Hepatocyte (in vitro differentiated cells): ENCODE results near the gene SSTR3. TPM values are rescaled to one million over a fixed set of nuclear protein-coding genes. Genes with fewer than 3 reads are reported as not detected.
A peak's percentile ranks its signal among the peaks of the same experiment; 100 is the strongest.

Experiments used
- DNase-seq: peaks from one replicate; pipeline ENCODE4 v3.0.0-alpha.2; 2016; ENCODE audit warnings: low spot score
- H2AFZ ChIP-seq: fragments of 200-600 bp; sonication (generic); 2 replicates; pipeline ENCODE4 v1.6.0; 2016; ENCODE audit warnings: antibody characterized with exemption, mild to moderate bottlenecking
- H3K27ac ChIP-seq: fragments of 200-600 bp; sonication (generic); 2 replicates; pipeline ENCODE4 v1.5.1; 2016; ENCODE audit warnings: mild to moderate bottlenecking
- H3K27me3 ChIP-seq: fragments of 200-600 bp; sonication (generic); 2 replicates; pipeline ENCODE4 v1.6.1; 2016
- H3K36me3 ChIP-seq: fragments of 200-600 bp; sonication (generic); replicated peaks from 2 replicates; pipeline ENCODE4 v1.5.1; 2016; ENCODE audit warnings: low read depth; ENCODE audit not compliant: insufficient read depth
- H3K4me1 ChIP-seq: fragments of 200-600 bp; sonication (generic); 2 replicates; pipeline ENCODE4 v1.5.1; 2016; ENCODE audit warnings: mild to moderate bottlenecking, moderate library complexity; ENCODE audit not compliant: insufficient read depth
- H3K4me2 ChIP-seq: fragments of 200-600 bp; sonication (generic); 2 replicates; pipeline ENCODE4 v1.6.0; 2016
- H3K4me3 ChIP-seq: fragments of 200-600 bp; sonication (generic); 2 replicates; pipeline ENCODE4 v1.5.1; 2016; ENCODE audit warnings: mild to moderate bottlenecking
- H3K79me2 ChIP-seq: fragments of 200-600 bp; sonication (generic); 2 replicates; pipeline ENCODE4 v1.6.0; 2017; ENCODE audit warnings: mild to moderate bottlenecking
- H3K9me2 ChIP-seq: fragments of 200-600 bp; sonication (generic); replicated peaks from 2 replicates; pipeline ENCODE4 v1.6.0; 2017; ENCODE audit warnings: mild to moderate bottlenecking; ENCODE audit not compliant: insufficient read depth
- H3K9me3 ChIP-seq: fragments of 200-600 bp; sonication (generic); 2 replicates; pipeline ENCODE4 v1.5.1; 2016; ENCODE audit warnings: low read depth, mild to moderate bottlenecking
- H4K20me1 ChIP-seq: fragments of 200-600 bp; sonication (generic); 2 replicates; pipeline ENCODE4 v1.6.0; 2016; ENCODE audit warnings: mild to moderate bottlenecking; ENCODE audit not compliant: insufficient read depth, poor library complexity, severe bottlenecking
- EZH2 ChIP-seq: fragments of 200-600 bp; sonication (generic); IDR thresholded peaks from 2 replicates; pipeline ENCODE4 v1.6.1; 2016; ENCODE audit warnings: antibody characterized with exemption, mild to moderate bottlenecking, borderline replicate concordance
- EZH2phosphoT487 ChIP-seq: fragments of 200-600 bp; sonication (generic); IDR thresholded peaks from one replicate; pipeline ENCODE4 v1.6.1; 2018; ENCODE audit warnings: antibody characterized with exemption, mild to moderate bottlenecking, low read depth, moderate library complexity; ENCODE audit not compliant: unreplicated experiment, severe bottlenecking
- WGBS: methylation state at CpG from one replicate; pipeline ENCODE4 v1.1.6; 2016; ENCODE audit warnings: low lambda C conversion rate; ENCODE audit errors: missing lambda C conversion rate; 5-methylcytosine and 5-hydroxymethylcytosine counted together
- polyA plus RNA-seq: library from polyadenylated mRNA; unstranded; fragments of >200 nt; fragmentation: Nextera tagmentation; extraction: Ambion mirVana; gene quantifications from 2 replicates; pipeline ENCODE4 v1.2.1, GENCODE V29; 2016
- total RNA-seq: library from RNA; depleted of rRNA; stranded (reverse); fragments of >200 nt; gene quantifications from 2 replicates; pipeline ENCODE4 v1.2.3, GENCODE V29; 2014
- TF ChIP-seq, protein P1 (sequence below): fragments of 200-600 bp; sonication (generic); IDR thresholded peaks from 2 replicates; pipeline ENCODE4 v1.5.1; 2016; ENCODE audit warnings: antibody characterized with exemption, mild to moderate bottlenecking; ENCODE audit not compliant: poor library complexity

Gene SSTR3
- total and polyA plus RNA-seq, 2 experiments from 2014 or later: 0.47 to 2.8 TPM

DNA sequence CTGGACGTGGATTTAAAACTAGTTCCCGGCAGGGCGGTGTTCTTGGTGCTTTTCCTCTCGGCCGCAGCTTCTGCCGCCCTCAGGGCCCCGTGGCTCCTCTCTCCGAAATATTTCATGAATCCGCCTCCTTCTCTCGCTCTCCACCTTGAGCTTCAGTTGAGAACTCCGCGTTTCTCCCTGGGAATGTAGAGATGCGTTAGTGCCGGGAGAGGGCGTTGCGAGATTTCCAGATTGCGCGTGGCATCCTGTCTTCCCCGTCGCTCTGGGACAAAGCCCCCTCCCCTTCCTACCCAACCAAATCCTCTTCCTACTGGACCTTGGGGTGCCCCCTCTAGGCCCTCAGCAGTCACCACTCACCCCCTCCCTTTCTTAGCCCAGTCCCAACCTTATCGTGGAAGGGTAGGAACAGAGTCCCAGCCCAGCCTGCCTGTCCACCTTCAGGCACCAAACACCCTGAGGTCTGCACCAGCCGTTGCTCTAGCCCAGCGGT, 47.3 kb upstream of the SSTR3 start:
- Histone ChIP-seq H3K4me3 (no peak overlapping the region), H3K4me2 (peak overlapping the region; percentile 63), H4K20me1 (no peaks in the 10 kb centered on the region), H3K4me1 (peaks cover 15% of the 10 kb centered on the region), H3K79me2 (no peaks in the 10 kb centered on the region), H3K9me2 (no peaks in the 10 kb centered on the region), H2AFZ (peak overlapping the region; percentile 13), H3K27me3 (peaks cover 4% of the 10 kb centered on the region), H3K9me3 (no peaks in the 10 kb centered on the region), H3K36me3 (no peaks in the 10 kb centered on the region), H3K27ac (no peak overlapping the region)
- peak; percentile 75 for DNase-seq
- TF ChIP-seq, protein P1, sequence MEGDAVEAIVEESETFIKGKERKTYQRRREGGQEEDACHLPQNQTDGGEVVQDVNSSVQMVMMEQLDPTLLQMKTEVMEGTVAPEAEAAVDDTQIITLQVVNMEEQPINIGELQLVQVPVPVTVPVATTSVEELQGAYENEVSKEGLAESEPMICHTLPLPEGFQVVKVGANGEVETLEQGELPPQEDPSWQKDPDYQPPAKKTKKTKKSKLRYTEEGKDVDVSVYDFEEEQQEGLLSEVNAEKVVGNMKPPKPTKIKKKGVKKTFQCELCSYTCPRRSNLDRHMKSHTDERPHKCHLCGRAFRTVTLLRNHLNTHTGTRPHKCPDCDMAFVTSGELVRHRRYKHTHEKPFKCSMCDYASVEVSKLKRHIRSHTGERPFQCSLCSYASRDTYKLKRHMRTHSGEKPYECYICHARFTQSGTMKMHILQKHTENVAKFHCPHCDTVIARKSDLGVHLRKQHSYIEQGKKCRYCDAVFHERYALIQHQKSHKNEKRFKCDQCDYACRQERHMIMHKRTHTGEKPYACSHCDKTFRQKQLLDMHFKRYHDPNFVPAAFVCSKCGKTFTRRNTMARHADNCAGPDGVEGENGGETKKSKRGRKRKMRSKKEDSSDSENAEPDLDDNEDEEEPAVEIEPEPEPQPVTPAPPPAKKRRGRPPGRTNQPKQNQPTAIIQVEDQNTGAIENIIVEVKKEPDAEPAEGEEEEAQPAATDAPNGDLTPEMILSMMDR: peak; percentile 62
- TF ChIP-seq EZH2phosphoT487 (no peak), EZH2 (no peak)
- 12% methylated on average over 23 of the region's 23 CpGs for WGBS

DNA sequence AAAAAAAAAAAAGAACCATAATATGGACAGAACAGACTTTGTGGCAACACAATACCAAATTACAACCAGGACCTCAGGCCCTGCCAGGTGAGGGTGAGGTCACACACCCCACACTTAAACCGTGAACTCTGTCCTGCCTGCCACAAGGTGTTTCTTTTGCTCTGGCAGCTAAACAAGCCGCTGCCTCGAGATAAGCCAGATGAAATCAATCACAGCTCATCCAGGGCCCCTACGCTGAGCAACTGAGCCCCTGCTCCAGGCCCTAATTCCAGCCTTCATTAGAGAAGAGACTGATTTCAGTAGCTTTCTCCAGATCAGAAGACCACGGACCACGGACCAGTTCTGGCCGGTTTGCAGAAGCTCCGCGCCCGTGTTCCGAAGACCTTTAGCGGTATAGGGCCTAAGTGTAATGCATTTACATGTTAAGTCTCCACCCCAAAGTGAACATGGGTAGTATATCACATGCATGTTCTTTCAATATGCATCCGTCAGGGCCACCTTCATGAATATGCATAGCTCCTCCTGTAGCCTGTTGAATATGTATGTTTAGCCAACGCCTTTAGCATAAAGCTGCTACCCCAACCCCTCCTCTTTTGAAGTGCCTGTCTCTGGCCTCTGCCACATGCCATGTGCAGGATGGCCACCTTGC, 46.6 kb upstream of the SSTR3 start:
- no peak for DNase-seq
- TF ChIP-seq EZH2phosphoT487: no peak
- peak overlapping the region; percentile 63 for H3K4me2 ChIP-seq

DNA sequence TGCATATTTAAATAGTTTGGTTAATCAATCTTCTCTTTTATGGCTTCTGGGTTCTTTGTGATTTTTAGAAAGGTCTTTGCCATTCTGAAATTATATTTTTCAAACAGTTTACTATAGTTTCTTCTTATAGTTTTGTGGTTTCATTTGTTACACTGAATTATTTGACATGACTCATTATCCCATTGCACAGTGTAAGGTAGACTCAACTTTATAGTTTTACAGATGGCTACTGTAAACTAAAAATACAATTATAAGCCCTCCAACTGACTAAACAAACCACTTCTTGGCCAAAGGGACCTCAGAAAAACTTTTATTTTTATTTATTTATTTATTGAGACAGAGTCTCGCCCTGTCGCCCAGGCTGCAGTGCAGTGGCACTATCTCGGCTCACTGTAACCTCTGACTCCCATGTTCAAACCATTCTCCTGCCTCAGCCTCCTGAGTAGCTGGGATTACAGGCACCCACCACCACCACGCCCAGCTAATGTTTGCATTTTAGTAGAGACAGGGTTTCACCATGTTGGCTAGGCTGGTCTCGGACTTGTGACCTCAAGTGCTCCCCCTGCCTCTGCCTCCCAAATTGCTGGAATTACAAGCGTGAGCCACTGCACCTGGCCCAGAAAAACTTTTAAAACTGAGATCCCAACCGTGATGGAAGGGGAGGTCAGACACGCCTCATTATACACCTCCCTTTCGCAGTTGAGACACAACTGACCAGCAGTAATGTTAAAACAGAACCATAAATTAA, 45.9 kb upstream of the SSTR3 start:
- Histone ChIP-seq H3K4me3 (no peak overlapping the region), H3K9me3 (no peaks in the 10 kb centered on the region)

More for the DNA sequence above, 46.6 kb upstream of the SSTR3 start:
- Histone ChIP-seq H3K79me2 (no peaks in the 10 kb centered on the region), H2AFZ (peak overlapping the region; percentile 13), H3K4me1 (peaks cover 15% of the 10 kb centered on the region), H4K20me1 (no peaks in the 10 kb centered on the region), H3K36me3 (no peaks in the 10 kb centered on the region), H3K4me3 (no peak overlapping the region), H3K27ac (no peak overlapping the region), H3K27me3 (peaks cover 4% of the 10 kb centered on the region), H3K9me2 (no peaks in the 10 kb centered on the region), H3K9me3 (no peaks in the 10 kb centered on the region)
- 65% methylated on average over 14 of the region's 14 CpGs for WGBS

More for the DNA sequence above, 45.9 kb upstream of the SSTR3 start:
- Histone ChIP-seq H4K20me1 (no peaks in the 10 kb centered on the region), H3K36me3 (no peaks in the 10 kb centered on the region), H3K27ac (no peak overlapping the region), H3K4me2 (no peak overlapping the region), H2AFZ (no peak overlapping the region), H3K27me3 (peaks cover 4% of the 10 kb centered on the region), H3K9me2 (no peaks in the 10 kb centered on the region), H3K79me2 (no peaks in the 10 kb centered on the region), H3K4me1 (peaks cover 15% of the 10 kb centered on the region)
- WGBS: 77% methylated on average over 9 of the region's 9 CpGs
- TF ChIP-seq EZH2: no peak
- TF ChIP-seq, protein P1: no peak
- TF ChIP-seq EZH2phosphoT487: no peak
- no peak for DNase-seq
